ENCODE measurements around the gene THSD4.

THSD4 gene

DNA sequence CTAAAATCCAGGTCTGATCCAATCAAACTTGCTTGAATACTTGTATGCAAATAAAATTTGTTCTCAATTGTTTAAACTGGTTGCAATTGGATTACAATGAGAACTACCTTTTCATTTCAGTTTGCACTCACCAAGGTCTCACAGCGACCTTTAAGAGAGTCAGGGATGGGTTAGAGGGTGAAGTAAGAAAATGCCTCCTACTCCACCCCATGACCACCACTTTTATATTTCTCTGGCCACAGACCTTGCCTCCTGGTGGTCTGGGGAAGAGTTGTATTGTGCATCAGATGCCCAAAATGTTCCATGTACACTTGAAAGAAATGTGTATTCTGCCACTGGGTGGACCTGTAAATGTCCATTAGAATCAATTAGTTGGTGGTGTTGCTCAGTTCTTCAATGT lies 16.4 kb upstream of the THSD4 start:
- no peak for DNase-seq

GRCh38 chr15:71103102-71103676 lies 12.1 kb upstream of the THSD4 start:
- no peak for DNase-seq

- DNase-seq = no peak
Observed at GRCh38 chr15:71104636-71105035, 10.6 kb upstream of the THSD4 start.

GRCh38 chr15:71105444-71105843 lies 9.8 kb upstream of the THSD4 start:
- no peak for DNase-seq

- DNase-seq = no peak
Observed at GRCh38 chr15:71106802-71107500, 8.3 kb upstream of the THSD4 start.

GRCh38 chr15:71107501-71107815 lies 7.8 kb upstream of the THSD4 start:
- no peak for DNase-seq

DNA sequence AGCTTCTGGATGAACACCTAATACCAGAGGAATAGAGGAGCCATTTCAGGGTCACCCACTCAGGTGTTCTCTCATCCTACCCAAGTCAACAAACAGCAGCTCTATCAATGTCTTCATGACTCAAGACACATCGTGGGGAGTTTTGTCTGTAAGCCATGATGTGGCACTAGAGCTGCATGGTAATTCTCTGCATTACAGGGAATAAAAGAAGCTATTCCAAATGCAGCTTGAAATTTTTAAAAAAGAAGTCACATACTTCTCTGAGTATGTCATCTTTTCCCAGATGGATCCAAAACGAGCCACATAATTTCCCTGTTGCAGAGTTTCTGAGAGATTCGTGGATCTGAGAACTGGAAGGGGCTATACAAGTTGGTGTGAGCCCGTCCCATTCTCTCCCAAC lies 6.1 kb upstream of the THSD4 start:
- DNase-seq = no peak

- no peak for DNase-seq
Observed at GRCh38 chr15:71109905-71110304, 5.4 kb upstream of the THSD4 start.

GRCh38 chr15:71110405-71111180 lies 4.7 kb upstream of the THSD4 start:
- no peak for DNase-seq

GRCh38 chr15:71111181-71111565 lies 4.1 kb upstream of the THSD4 start:
- no peak for DNase-seq

DNA sequence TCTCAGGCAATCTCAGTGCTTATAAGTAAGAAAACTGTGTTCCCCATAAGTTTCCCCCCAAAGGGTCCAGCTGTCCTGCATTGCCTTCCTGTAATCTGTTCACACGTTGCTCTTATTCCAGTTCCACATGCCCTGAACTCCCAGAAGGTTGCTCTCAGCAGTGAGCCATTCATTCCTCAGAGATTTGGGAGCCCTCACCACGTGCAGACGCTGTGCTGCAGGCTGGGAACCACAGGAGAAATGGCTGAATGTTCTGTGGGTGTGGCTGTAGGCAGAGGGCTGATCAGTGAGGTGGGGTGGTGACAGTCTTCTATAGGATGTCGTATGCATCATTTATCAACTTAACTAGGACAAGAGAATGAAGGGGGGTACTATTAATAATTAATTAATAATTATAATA lies 3.3 kb upstream of the THSD4 start:
- no peak for DNase-seq

DNA sequence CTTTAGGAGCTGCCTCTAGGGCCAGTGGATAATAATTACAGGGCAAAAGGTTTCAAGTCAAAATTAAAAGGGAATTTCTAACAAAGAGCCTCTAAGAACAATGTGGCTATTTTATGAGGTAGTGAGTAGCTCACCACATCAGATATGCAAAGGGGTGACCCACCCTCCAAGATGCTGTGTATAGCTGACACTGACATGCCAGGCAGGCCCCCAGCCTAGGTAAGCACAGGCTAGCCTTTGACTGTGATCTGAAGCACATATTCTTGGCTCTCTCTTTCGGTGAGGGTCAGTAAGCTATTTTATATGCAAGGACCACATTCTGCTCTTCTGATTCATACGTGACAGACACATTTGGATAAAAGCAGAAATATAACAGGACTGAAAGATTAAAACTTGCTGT lies 2.8 kb upstream of the THSD4 start:
- DNase-seq = no peak

DNA sequence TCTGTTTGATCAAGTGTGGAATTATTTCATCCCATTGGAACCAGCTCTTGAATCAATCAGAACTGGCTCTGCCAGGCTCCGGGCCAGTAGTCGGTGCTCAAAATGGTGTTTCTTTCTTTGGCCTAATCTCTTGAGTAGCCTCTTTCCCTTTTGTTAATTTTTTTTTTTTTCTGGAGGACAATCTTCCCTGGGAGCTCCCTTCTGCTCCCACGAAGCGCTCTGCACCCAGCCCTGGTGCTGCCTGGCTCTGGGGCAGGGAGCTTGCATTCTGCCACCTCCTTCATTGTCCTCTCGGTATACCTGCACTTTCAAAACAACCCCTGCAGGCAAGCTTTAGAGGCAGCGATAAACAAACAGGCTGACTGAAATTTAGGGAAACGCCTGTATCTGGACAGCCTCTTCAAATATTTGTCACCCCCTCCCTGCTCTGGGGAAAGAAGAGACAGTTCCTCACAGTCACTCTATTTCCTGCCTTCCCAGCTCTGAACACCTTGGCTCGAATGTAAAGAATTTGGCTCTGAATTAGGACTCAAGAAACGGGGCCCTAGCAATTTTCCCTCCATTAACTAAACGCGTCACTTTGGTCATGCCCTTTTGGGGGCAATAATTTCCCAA lies 1.1 kb upstream of the THSD4 start:
- no peak for DNase-seq

GRCh38 chr15:71115567-71116351 lies 488 bp downstream of the THSD4 start:
- DNase-seq = no peak

GRCh38 chr15:71116366-71116765 lies 1.1 kb downstream of the THSD4 start:
- no peak for DNase-seq

DNA sequence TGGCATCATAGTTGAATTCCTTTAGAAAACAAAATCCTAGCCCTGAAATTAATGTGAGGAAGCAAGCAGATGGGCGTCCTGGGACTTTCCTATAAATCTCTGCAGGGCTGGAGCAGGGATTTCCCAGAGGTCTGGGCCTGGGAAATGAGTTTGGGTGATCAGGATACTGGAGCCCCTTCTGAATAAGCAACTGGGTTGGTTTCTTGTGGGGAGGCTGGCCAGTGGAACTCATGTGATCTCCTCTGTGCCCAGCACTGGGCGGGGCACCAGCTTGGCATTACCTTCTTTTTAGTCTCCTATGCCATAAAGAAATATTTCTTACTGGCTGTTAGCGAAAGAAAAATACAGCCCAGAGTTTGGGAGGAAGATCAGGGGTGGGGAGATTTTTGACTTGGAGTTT lies 1.7 kb downstream of the THSD4 start:
- DNase-seq = no peak

- DNase-seq = no peak
Observed at GRCh38 chr15:71117714-71118305, 2.5 kb downstream of the THSD4 start.

DNA sequence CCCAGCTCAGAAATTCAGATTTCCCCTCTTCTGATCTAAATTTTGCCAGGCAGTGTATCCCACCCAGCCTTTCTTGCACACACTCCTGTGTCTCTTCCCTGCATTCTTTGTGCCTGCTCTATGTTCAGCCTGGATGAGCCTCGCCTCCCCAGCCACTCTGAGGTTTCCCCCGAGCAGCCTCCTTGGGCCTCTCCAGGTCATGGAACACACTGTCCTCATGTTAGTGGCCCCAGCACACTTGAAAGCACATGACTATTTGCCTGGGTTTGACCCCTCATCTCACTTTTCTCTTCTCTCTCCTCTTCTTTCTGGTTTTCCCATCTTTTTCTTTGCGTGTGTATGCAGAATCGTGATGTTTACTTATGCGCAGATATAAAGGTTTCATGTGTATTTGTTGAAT lies 3.1 kb downstream of the THSD4 start:
- DNase-seq = no peak

- no peak for DNase-seq
Observed at GRCh38 chr15:71118881-71119632, 3.8 kb downstream of the THSD4 start.

DNA sequence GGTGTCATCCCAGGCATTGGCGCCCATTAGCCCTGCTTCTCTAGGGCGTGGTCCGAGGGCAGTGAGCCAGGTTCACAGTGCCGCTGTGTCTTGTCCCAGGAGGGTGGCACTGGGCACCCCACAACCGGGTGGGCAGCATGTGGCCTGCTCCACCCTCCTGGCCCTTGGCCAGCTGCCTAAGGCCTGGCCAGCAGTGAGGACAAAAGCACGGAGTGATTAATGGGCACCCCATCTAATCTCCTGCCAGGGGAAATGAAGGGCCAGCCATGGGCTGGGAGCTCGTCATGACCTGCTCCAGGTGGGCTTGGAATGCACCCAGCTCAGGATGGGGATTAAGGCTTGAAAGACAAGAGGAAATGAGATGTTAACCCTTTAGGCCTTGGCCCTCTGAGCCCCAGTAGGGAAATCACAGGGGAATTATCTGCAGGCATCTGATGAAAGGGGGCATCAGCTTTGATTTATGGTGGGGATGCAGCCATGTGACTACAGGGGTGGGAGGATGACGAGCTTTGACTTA lies 5.2 kb downstream of the THSD4 start:
- DNase-seq = no peak

DNA sequence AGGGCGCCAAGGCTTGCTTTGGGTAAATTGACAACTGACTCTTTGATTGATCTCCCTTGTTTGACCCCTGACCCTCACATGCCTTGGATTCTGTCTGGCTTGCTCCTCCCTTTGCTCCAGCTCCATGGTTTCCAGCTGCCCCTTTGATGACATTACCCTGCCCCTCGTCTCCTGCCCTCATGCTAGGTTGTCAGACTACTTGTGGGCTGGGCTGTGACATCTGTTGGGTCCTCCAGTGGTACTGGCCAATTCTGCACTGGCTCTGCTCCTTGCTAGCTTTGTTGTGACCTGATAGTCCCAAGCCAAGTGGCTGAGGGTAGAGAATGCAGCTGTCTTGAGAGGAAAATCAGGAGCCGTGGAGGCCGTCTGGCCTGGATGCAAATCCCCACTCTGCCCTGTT lies 6.2 kb downstream of the THSD4 start:
- no peak for DNase-seq
